G401 (cell line): ENCODE measurements around the gene ADD3. TPM values are rescaled to one million over a fixed set of nuclear protein-coding genes. Genes with fewer than 3 reads are reported as not detected.
A peak's percentile ranks its signal among the peaks of the same experiment; 100 is the strongest.

Source experiments
- DNase-seq: peaks from one replicate; pipeline ENCODE4 v3.0.0-alpha.2; 2015; ENCODE audit warnings: low spot score
- in situ Hi-C: cut with HindIII; loops from 2 replicates; pipeline ENCODE4 v1.10.0; 2016; ENCODE audit warnings: low sequenced_read_pairs, mixed read lengths
- total RNA-seq: library from RNA; depleted of rRNA; stranded (reverse); fragments of >200 nt; shearing (Covaris generic); gene quantifications from 2 replicates; pipeline ENCODE4 v1.2.3, GENCODE V29; 2014; rRNA removed

Gene ADD3, protein sequence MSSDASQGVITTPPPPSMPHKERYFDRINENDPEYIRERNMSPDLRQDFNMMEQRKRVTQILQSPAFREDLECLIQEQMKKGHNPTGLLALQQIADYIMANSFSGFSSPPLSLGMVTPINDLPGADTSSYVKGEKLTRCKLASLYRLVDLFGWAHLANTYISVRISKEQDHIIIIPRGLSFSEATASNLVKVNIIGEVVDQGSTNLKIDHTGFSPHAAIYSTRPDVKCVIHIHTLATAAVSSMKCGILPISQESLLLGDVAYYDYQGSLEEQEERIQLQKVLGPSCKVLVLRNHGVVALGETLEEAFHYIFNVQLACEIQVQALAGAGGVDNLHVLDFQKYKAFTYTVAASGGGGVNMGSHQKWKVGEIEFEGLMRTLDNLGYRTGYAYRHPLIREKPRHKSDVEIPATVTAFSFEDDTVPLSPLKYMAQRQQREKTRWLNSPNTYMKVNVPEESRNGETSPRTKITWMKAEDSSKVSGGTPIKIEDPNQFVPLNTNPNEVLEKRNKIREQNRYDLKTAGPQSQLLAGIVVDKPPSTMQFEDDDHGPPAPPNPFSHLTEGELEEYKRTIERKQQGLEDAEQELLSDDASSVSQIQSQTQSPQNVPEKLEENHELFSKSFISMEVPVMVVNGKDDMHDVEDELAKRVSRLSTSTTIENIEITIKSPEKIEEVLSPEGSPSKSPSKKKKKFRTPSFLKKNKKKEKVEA
- total RNA-seq, result 58.2 and 69.6 TPM in 2 replicates

DNA sequence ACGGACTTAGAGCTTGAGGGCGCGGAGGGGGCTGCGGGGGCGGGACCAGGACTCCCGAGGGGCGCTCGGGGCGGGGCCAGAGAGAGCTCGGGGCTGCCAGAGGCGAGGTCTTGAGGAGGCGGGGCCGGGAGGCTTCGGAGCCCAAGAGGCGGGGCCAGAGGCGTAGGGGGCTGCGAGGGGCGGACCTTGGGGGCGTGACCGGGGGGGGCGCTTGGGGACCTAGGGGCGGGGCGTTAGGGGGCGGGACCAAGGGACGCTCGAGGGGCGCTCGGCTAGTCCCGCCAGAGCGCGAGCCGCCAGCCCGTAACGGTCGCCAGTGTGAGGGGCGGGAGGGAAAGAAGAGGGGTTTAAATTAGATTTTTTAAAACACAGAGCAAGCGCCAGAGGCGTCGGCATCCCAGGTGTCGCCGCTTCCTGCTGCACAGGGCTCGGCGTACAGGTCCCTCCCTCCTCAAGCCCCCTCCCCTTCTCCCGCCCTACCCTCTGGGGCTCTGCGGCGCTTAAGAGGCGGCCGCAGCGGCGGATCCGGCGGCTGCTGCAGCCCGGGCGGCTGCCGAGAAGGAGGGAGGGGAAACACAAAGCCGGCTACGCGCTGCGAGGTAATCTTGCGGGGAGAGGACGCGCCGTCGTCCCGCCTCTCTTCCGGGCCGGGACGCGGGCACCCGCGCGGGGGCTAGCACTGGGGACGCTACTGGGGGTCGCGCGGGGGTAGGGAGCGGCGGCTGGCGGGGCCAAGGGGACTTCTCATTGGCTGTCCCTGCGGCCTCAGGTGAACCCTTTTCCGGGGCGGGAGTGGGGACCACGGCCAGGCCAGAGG, at the start of gene ADD3:
ADD3 (plus strand) TSS at position 284 of the 817 bp plus-strand sequence. CDS start 92,670 bp downstream, outside the sequence.
- in situ Hi-C loops, result loop anchor here (25.0 kb wide), 1 partner anchor 121 kb away; no protein-coding TSS in a partner anchor
- DNase-seq, result peak; percentile 97

- in situ Hi-C loops, result no loop called here
- DNase-seq, result peak; percentile 40
Measured at GRCh38 chr10:109958059-109958458, 49.7 kb upstream of the ADD3 start.

DNA sequence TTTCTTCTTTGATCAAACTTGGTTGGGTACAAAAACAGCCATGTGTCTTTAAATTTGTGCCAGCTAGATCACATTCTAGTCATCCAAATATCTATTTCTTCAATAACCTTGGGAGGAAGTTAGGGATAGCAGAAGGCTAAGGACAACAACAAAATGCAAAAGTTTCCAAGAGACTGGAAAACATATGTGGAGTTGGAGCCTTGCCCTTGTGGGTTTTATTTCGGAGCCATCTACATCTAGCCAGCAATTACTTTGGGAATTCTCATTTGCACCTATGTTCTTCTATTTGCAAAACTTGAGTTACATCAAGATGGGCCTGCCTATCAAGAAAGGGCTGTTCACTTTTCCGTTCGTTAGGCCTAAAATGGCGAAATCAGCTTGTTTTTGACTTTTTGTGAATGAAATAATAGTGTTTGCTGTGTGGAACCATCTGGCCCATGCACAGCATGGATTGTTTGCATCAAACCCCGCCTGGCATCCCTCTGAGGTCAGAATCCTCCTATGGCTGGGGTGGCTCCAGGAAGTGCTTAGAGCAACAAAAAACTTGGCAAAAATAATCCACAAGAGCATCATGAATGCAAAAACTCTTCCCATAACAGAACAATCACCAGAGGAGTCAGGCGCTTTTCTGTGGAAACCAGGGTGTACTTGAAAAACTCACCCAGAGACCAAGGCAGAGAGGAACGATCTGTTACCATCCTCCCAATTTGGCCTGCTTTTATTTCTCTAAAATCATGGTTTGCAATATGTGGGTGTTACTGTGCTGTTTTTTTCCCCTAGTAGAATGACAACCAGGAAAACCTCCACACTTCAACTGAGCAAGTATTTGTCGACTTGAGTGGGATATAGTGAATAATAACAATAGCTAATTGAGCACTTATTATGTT, 48.3 kb upstream of the ADD3 start:
- DNase-seq, result peak; percentile 37
- in situ Hi-C loops, result no loop called here

DNA sequence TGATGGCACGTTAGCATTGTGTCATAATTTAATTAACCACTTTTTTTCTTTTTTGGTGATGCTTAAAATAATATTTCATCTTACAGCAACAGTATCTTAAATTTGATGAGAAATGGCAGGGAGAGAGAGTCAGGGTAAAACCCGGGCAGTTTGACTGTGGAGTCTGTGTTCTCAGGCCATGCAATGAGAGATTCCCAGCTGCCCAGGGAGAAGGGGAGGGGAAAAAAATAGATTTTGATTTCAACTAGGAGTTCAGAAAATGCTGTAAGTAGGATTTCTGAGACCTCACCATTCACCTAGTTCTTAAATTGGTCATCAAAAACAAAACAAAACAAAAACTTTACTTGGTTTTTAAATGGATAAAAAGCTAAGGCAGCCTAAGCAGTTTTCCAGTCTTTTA, 47.1 kb upstream of the ADD3 start:
- in situ Hi-C loops, result no loop called here
- peak; percentile 51 for DNase-seq

DNA sequence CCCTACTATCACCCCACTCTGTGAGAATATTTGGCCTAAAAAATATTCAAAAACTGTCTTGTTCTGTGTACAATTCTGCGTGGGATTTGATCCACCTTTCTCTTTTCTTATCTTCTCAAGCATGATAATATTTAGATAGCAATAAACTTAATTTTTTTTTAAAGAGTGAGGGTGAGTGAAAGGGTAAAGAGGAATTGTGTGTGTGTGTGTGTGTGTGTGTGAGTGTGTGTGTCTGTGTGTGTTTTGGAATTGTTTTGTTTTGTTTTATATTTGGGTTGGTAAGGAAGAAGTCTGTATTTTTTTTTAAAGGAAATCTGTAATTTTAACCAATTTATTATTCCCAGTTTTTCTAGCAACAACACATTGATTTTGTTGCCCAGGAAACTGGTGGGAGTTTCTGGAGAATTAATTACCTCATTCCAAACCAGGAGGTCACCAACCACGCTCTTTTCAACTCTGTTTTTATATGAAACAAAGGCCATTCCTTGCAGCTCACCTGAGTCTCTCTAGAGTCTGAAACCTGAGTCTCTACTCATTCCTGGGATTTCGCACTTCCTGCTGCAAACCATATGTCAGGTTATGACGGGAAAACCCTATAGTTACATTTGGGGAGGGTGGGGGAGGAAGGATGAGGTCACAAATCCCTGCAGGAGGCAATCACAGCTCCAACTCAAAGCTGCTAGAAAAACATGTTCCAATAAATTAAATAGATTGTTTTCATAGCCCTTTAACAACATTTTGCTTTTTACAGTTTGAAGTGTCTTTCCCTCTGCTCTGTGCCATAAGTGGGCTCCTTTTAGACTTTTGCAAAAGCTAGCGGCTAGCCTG, 46.4 kb upstream of the ADD3 start:
- in situ Hi-C loops, result no loop called here
- DNase-seq, result peak; percentile 67

DNA sequence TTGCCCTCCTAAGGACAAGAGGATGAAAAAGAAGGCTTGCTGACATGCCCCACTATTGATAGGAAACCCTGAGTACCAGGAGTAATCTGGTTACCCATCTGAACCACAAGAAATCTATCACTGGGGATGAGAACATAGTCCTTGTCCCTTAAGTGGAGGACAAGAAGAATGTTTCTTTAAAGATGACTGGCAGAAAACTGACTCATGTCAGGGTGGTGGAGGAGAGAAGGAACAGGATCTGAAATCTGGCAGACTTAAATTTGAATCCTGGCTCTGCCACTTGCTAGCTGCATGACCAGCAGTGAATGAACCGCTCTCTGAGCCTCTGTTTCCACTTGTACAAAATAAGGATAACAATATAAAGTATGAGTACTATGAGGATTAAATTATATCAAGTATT, 45.5 kb upstream of the ADD3 start:
- DNase-seq, result peak; percentile 72
- in situ Hi-C loops, result no loop called here

DNA sequence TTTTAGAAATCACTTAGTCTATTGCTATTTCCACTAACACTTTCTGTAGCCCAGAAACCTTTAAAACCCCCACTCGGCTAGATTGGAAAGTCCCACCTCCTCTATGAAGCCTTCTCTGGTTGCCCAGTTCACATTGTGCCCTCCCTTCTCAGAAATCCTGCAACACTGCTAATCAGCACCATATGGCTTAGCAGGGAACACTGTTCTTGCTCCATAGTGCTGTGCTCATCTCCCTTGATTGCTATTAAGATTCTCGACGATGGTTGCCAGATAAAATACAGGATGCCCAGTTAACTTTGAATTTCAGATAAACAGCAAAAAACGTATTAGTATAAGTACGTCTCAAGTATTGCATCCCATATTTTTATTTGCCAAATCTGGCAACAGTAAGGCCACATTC, 44.3 kb upstream of the ADD3 start:
- peak; percentile 86 for DNase-seq

DNA sequence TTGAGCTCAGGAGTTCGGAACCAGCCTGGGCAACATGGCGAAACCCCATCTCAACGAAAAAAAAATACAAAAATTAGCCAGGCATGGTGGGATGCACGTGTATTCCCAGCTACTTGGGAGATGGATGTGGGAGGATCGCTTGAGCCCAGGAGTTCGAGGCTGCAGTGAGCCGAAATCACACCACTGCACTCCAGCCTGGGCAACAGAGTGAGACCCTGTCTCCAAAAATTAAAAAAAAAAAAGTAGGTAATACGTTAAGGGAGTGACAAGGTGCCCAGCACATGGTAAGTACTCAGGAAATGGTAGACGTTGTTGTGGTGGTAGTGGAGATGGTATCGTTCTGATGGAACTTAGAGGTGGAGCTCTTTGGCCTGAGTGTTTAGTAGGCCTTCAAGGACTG, 43.5 kb upstream of the ADD3 start:
- in situ Hi-C loops, result no loop called here
- DNase-seq, result no peak

More for the DNA sequence above, 44.3 kb upstream of the ADD3 start:
- in situ Hi-C loops, result no loop called here

DNA sequence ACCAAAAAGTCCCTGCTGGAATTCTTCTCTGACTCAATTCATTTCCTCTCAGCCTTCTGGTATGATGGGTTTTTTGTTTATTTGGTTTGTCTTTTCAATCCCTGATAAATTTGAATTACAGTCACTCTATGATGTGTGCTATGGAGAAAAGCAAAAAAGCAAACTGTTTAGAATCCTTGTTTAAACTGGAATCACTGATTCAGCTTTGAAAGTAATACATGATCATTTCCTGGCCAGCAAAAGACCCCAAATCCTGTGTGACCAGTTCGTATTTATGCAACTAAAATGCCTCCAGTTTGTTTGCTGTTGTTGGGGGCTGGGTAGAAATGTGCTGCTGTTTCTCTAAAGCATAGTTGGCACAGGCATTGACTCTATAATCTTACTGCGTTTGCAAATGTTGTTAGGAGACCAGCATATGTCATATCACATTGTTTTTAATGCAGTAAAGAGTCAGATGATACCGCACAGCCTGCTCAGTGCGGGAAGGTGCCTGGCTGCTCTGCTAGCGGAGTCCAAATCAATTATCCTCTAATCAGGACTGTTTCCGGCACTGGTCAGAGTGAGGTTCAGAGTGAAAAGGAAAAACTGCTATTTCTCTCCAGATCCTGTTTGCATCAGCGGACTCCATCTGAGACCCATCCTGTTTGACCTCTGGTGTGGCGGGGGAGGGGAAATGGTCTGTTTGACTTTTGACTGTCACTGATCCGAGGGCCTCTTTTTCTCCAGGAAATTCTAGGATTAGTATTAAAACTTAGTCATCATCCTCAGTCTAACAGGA, 40.6 kb upstream of the ADD3 start:
- DNase-seq, result peak; percentile 68
- in situ Hi-C loops, result no loop called here

DNA sequence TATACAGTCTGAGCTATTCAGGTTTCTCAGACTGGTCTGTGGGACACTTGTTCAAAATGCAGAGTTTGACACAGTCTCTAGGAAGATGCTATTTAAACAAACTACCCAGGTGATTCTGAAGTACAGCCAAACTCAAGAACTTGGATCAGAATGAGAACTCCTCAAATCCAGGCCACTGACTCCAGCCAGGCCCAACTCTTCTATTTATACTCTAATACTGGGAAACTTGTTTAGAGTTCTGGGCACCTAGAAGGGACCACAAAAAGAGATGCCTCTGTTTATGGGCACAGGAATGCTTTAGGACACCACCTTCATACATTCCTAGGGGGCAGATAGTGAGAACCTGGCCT, 40.1 kb upstream of the ADD3 start:
- in situ Hi-C loops, result no loop called here
- peak; percentile 79 for DNase-seq

DNA sequence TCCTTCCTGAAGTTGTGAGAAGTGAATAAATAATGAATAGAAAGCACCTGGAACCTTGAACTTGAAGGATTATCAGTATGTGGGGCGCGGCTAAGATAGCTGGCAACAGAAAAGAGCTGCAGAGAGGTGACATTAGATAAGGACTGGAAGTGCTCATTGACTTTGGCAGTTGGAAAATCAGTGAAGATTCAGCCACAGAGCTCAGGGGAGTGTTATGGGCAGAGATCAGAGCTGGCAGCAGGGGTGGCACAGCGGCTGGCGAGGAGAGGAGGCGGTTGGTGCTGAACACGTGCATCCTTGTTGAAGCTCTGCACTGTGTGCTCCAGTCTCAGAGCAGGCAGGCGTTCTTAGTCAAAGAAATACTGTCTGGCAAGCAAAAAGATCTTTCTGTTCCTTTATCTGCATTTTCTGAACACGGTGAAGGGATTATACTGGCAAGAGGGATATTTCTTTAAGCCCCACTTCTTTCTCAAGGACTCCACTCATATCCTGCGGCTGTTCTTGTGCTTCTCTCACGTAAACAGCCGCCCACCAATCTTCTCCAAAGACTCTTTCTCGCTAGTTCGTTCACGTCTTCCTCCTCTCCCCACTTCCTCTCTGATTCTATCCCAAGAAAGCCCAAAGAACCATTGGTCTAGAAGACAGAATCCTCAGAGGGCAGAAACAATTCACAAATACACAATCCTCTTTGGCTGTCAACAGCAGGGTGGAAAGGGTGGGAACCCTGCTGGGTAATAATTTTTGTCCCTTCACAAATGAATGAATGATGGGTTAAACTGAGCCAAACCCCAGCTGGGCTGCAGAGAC, 38.6 kb upstream of the ADD3 start:
- no peak for DNase-seq
- in situ Hi-C loops, result no loop called here

DNA sequence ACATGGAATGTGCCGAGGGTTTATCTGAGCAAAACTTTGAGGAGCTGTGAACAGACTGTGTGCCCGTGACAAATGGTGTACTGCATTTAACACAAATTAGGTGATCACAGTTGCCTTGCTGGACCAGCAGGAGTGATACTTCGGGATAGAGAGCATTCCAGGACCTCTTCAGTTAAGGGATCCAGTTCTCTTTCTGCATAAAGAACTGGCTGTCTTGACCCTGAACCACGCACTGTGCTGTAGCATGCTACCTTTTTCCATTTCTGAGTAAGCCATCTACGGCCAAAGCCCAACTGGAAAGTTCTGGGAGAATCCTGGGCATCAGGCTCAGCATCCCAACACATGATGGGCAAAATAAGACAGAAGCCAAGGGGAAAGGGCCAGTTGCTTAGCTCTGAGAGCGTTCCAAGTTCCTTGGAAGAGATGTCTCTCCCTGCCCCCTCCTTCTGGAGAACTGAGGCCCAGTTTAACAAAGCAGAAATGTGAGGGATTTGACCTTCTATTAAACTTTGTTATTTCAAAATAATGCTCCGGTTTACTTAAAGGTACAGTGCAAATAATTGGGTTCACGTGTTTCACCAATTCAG, 37.9 kb upstream of the ADD3 start:
- DNase-seq, result no peak
- in situ Hi-C loops, result no loop called here

DNA sequence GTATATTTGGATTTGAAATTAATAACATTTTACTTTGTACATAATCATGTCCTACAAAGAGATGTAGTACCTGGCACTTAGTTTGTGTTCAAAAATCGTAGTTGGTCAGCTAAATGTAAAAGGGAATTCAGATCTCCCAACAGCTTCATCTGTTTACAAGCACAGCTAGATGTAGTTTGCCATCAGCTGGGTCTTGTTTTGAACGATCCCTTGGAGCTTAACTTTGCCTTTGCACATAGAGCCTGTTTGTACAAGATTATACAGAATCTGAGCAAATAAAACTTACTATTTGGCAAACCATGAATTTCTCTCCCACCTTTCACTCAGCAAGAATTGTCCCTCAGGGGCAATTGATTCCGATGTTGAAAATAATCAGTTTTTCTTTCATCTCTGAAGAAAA, 36.1 kb upstream of the ADD3 start:
- in situ Hi-C loops, result no loop called here

DNA sequence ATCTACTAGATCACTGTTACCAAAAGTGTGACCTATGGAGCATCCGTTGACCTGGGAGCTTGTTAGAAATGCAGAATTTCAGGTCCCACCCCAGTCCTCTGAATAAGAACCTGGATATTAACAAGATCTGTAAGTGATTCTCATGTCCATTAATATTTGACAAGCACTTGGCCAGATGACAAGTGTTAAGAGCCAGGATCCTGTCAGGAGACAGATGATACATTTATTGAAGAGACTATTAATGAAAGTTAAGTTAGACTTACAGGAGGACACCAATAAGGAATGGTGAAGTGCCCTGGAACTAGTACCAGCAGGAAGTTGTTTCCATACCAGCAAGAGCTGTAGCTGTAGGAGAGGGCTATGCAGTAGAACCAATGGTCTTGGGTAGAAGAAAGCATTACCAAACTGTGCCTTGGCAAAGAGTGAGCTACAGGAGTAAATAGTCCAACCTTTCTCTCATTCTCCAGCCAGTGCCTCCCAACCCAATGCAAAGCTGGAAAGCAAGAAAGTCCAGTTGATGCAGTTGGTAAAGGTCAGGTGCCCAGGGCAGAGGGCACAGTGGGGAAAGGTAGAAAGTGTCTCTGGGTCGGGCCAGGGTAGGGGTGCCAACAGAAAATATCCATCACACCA, 35.3 kb upstream of the ADD3 start:
- in situ Hi-C loops, result no loop called here
- no peak for DNase-seq

More for the DNA sequence above, 36.1 kb upstream of the ADD3 start:
- no peak for DNase-seq

DNA sequence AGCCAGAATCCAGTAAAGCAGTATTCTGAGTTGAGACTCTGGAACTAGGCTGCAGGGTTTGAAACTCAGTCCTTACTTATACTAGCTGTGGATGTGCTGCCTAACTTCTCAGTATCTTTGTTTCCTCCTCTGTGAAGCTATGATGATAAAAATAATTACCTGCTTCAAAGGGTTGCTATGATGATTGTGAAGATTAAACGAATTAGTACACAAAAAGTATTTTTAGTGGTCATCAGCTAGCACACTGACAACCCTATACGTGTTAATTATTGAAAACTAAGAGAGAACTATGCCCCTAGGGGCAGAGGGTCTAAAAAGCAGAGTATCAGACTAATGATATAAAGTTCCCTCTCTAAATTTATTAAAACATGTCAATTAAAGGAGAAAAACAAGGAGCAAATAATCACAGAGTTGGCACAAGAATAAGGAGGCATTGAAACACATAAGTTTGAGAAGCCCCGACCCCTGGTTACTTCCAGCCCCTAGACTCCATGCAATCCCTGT, 34.4 kb upstream of the ADD3 start:
- in situ Hi-C loops, result no loop called here
- no peak for DNase-seq
